DOHH2 (cell line): ENCODE data around the gene GBF1.
"Not testable (repeated sequence)": the region's sequence is repeated elsewhere in the genome, so short reads cannot be mapped to it uniquely, and the experiment has no call there.

Source experiments
- EZH2phosphoT487 ChIP-seq: fragments of 200-600 bp; sonication (generic); IDR thresholded peaks from 2 replicates; pipeline ENCODE4 v1.6.1; 2017; ENCODE audit warnings: borderline replicate concordance, mild to moderate bottlenecking, antibody characterized with exemption, low read length, moderate library complexity, mixed read lengths
- TF ChIP-seq, protein P1 (sequence below): fragments of 200-600 bp; sonication (generic); IDR thresholded peaks from one replicate; pipeline ENCODE4 v1.5.1; 2014; ENCODE audit warnings: antibody characterized with exemption, mild to moderate bottlenecking, low read depth, low read length; ENCODE audit not compliant: poor library complexity, severe bottlenecking

DNA sequence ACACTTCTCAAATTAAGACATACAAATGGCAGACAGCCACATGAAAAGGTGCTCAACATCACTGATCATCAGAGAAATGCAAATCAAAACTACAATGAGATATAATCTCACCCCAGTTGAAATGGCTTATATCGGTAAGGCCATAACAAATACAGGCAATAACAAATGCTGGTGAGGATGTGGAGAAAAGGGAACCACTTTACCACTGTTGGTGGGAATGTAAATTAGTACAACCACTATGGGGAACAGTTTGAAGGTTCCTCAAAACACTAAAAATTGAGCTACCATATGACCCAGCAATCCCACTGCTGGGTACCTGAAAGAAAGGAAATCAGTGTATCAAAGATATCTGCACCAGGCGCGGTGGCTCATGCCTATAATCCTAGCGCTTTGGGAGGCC lies 31.7 kb upstream of the GBF1 start:
- TF ChIP-seq, protein P1, sequence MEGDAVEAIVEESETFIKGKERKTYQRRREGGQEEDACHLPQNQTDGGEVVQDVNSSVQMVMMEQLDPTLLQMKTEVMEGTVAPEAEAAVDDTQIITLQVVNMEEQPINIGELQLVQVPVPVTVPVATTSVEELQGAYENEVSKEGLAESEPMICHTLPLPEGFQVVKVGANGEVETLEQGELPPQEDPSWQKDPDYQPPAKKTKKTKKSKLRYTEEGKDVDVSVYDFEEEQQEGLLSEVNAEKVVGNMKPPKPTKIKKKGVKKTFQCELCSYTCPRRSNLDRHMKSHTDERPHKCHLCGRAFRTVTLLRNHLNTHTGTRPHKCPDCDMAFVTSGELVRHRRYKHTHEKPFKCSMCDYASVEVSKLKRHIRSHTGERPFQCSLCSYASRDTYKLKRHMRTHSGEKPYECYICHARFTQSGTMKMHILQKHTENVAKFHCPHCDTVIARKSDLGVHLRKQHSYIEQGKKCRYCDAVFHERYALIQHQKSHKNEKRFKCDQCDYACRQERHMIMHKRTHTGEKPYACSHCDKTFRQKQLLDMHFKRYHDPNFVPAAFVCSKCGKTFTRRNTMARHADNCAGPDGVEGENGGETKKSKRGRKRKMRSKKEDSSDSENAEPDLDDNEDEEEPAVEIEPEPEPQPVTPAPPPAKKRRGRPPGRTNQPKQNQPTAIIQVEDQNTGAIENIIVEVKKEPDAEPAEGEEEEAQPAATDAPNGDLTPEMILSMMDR, result not testable (repeated sequence)
- TF ChIP-seq EZH2phosphoT487, result not testable (repeated sequence)
